Measurements from ENCODE around the gene CACNA1C. TPM values are rescaled to one million over a fixed set of nuclear protein-coding genes. Genes with fewer than 3 reads are reported as not detected.

The CACNA1C gene
- total RNA-seq, 8 experiments from 2014 or later = 0.97 to 36.4 (median 5.1) TPM

- 58 to 90% (median 84%) methylated on average over 1 to 3 of the region's 5 CpGs; no CpG with 5 or more reads in 6 of the 10 experiments for WGBS, 10 experiments
- in situ Hi-C loops (cut with MboI; ENCODE audit: low pct_unique_long_range_greater_than_20kb in 2 of 9, low sequenced_read_pairs in 9 of 9, unreplicated experiment in 9 of 9) = no loop called here
These were observed 468.0 kb downstream of the CACNA1C start for GRCh38 chr12:2520722-2521246.

GRCh38 chr12:2523317-2523716 is 470.5 kb downstream of the CACNA1C start:
- Histone ChIP-seq H3K4me1 (replicated peaks in 1 of 2) (no peaks in the 10 kb centered on the region), H3K27ac (no peak overlapping the region), H3K4me3 (no peak overlapping the region)
- in situ Hi-C loops (cut with MboI; ENCODE audit: low pct_unique_long_range_greater_than_20kb in 2 of 9, low sequenced_read_pairs in 9 of 9, unreplicated experiment in 9 of 9) = no loop called here
- WGBS, 10 experiments = 54 to 100% (median 80%) methylated on average over 1 to 4 of the region's 9 CpGs; no CpG with 5 or more reads in 3 of the 10 experiments
- ATAC-seq (replicated peaks in 6 of 8) = no peak

More at GRCh38 chr12:2520722-2521246, 468.0 kb downstream of the CACNA1C start:
- Histone ChIP-seq H3K27ac (no peak overlapping the region), H3K4me1 (replicated peaks in 1 of 2) (no peaks in the 10 kb centered on the region), H3K4me3 (no peak overlapping the region)
- no peak for ATAC-seq (replicated peaks in 6 of 8)

- WGBS, 10 experiments = 70 to 100% (median 81%) methylated on average over 1 to 6 of the region's 6 CpGs; no CpG with 5 or more reads in 6 of the 10 experiments
- Histone ChIP-seq H3K4me3 (no peak overlapping the region), H3K4me1 (replicated peaks in 1 of 2) (no peaks in the 10 kb centered on the region), H3K27ac (no peak overlapping the region)
- no peak for ATAC-seq (replicated peaks in 6 of 8)
- in situ Hi-C loops (cut with MboI; ENCODE audit: low pct_unique_long_range_greater_than_20kb in 2 of 9, low sequenced_read_pairs in 9 of 9, unreplicated experiment in 9 of 9) = no loop called here
These were observed 471.1 kb downstream of the CACNA1C start for GRCh38 chr12:2523844-2524243.

- in situ Hi-C loops (cut with MboI; ENCODE audit: low pct_unique_long_range_greater_than_20kb in 2 of 9, low sequenced_read_pairs in 9 of 9, unreplicated experiment in 9 of 9) = no loop called here
- Histone ChIP-seq H3K27ac (no peak overlapping the region), H3K4me3 (no peak overlapping the region), H3K4me1 (replicated peaks in 1 of 2) (peaks cover 0 to 7% of the 10 kb centered on the region in 2 donors)
- 66 to 100% (median 91%) methylated on average over 1 to 6 of the region's 6 CpGs; no CpG with 5 or more reads in 2 of the 10 experiments for WGBS, 10 experiments
- ATAC-seq (replicated peaks in 6 of 8) = no peak
These were observed 473.6 kb downstream of the CACNA1C start for GRCh38 chr12:2526371-2526770.

- H3K4me1 ChIP-seq (replicated peaks in 1 of 2) = peaks cover 0 to 7% of the 10 kb centered on the region in 2 donors
- no peak for ATAC-seq (replicated peaks in 6 of 8)
- no peak overlapping the region for H3K4me3 ChIP-seq
- H3K27ac ChIP-seq = no peak overlapping the region
- in situ Hi-C loops (cut with MboI; ENCODE audit: low pct_unique_long_range_greater_than_20kb in 2 of 9, low sequenced_read_pairs in 9 of 9, unreplicated experiment in 9 of 9) = no loop called here
- WGBS, 10 experiments = 50 to 94% (median 80%) methylated on average over 1 to 4 of the region's 4 CpGs; no CpG with 5 or more reads in 3 of the 10 experiments
These were observed 475.2 kb downstream of the CACNA1C start for GRCh38 chr12:2528001-2528400.

- 0 to 100% (median 56%) methylated on average over 1 to 2 of the region's 2 CpGs for WGBS, 10 experiments
- Histone ChIP-seq H3K4me3 (no peak overlapping the region), H3K4me1 (replicated peaks in 1 of 2) (peaks cover 0 to 7% of the 10 kb centered on the region in 2 donors), H3K27ac (no peak overlapping the region)
- in situ Hi-C loops (cut with MboI; ENCODE audit: low pct_unique_long_range_greater_than_20kb in 2 of 9, low sequenced_read_pairs in 9 of 9, unreplicated experiment in 9 of 9) = no loop called here
- peak in 1 of 8 experiments; percentile 25 for ATAC-seq (replicated peaks in 6 of 8)
These were observed 477.0 kb downstream of the CACNA1C start for GRCh38 chr12:2529807-2530206.

GRCh38 chr12:2531371-2531770 is 478.6 kb downstream of the CACNA1C start:
- 61 to 100% (median 87%) methylated on average over 1 to 4 of the region's 4 CpGs; no CpG with 5 or more reads in 5 of the 10 experiments for WGBS, 10 experiments
- in situ Hi-C loops (cut with MboI; ENCODE audit: low pct_unique_long_range_greater_than_20kb in 2 of 9, low sequenced_read_pairs in 9 of 9, unreplicated experiment in 9 of 9) = no loop called here
- ATAC-seq (replicated peaks in 6 of 8) = no peak

GRCh38 chr12:2533036-2533435 is 480.2 kb downstream of the CACNA1C start:
- WGBS, 10 experiments = 20 to 100% (median 78%) methylated on average over 1 to 4 of the region's 5 CpGs; no CpG with 5 or more reads in 3 of the 10 experiments
- no peak for ATAC-seq (replicated peaks in 6 of 8)
- Histone ChIP-seq H3K4me3 (no peak overlapping the region), H3K4me1 (replicated peaks in 1 of 2) (peaks cover 0 to 7% of the 10 kb centered on the region in 2 donors), H3K27ac (no peak overlapping the region)
- in situ Hi-C loops (cut with MboI; ENCODE audit: low pct_unique_long_range_greater_than_20kb in 2 of 9, low sequenced_read_pairs in 9 of 9, unreplicated experiment in 9 of 9) = no loop called here

More at GRCh38 chr12:2531371-2531770, 478.6 kb downstream of the CACNA1C start:
- H3K4me1 ChIP-seq (replicated peaks in 1 of 2) = peaks cover 0 to 7% of the 10 kb centered on the region in 2 donors
- no peak overlapping the region for H3K27ac ChIP-seq
- no peak overlapping the region for H3K4me3 ChIP-seq

- H3K4me1 ChIP-seq (replicated peaks in 1 of 2) = no peaks in the 10 kb centered on the region
- in situ Hi-C loops (cut with MboI; ENCODE audit: low pct_unique_long_range_greater_than_20kb in 2 of 9, low sequenced_read_pairs in 9 of 9, unreplicated experiment in 9 of 9) = no loop called here
- H3K27ac ChIP-seq = no peak overlapping the region
- 41 to 89% (median 80%) methylated on average over 2 to 5 of the region's 6 CpGs; no CpG with 5 or more reads in 1 of the 10 experiments for WGBS, 10 experiments
- no peak overlapping the region for H3K4me3 ChIP-seq
- ATAC-seq (replicated peaks in 6 of 8) = peak in 2 of 8 experiments; percentile 21 to 46
These were observed 482.9 kb downstream of the CACNA1C start for GRCh38 chr12:2535583-2536204.

- no peak overlapping the region for H3K27ac ChIP-seq
- H3K4me1 ChIP-seq (replicated peaks in 1 of 2) = no peaks in the 10 kb centered on the region
- no peak for ATAC-seq (replicated peaks in 6 of 8)
- H3K4me3 ChIP-seq = no peak overlapping the region
- in situ Hi-C loops (cut with MboI; ENCODE audit: low pct_unique_long_range_greater_than_20kb in 2 of 9, low sequenced_read_pairs in 9 of 9, unreplicated experiment in 9 of 9) = no loop called here
- 20 to 100% (median 92%) methylated on average over 1 to 2 of the region's 4 CpGs; no CpG with 5 or more reads in 3 of the 10 experiments for WGBS, 10 experiments
These were observed 483.9 kb downstream of the CACNA1C start for GRCh38 chr12:2536724-2537123.

- 60 to 100% (median 85%) methylated on average over 1 of the region's 5 CpGs; no CpG with 5 or more reads in 6 of the 10 experiments for WGBS, 10 experiments
- ATAC-seq (replicated peaks in 6 of 8) = no peak
- Histone ChIP-seq H3K4me1 (replicated peaks in 1 of 2) (no peaks in the 10 kb centered on the region), H3K4me3 (no peak overlapping the region), H3K27ac (no peak overlapping the region)
- in situ Hi-C loops (cut with MboI; ENCODE audit: low pct_unique_long_range_greater_than_20kb in 2 of 9, low sequenced_read_pairs in 9 of 9, unreplicated experiment in 9 of 9) = no loop called here
These were observed 485.2 kb downstream of the CACNA1C start for GRCh38 chr12:2537868-2538541.

- 40 to 100% (median 87%) methylated on average over 1 to 4 of the region's 8 CpGs; no CpG with 5 or more reads in 7 of the 10 experiments for WGBS, 10 experiments
- H3K4me3 ChIP-seq = no peak overlapping the region
- no peak overlapping the region for H3K27ac ChIP-seq
- ATAC-seq (replicated peaks in 6 of 8) = no peak
- in situ Hi-C loops (cut with MboI; ENCODE audit: low pct_unique_long_range_greater_than_20kb in 2 of 9, low sequenced_read_pairs in 9 of 9, unreplicated experiment in 9 of 9) = no loop called here
- no peaks in the 10 kb centered on the region for H3K4me1 ChIP-seq (replicated peaks in 1 of 2)
These were observed 487.2 kb downstream of the CACNA1C start for GRCh38 chr12:2539938-2540337.

GRCh38 chr12:2540535-2540941 is 487.8 kb downstream of the CACNA1C start:
- no peak overlapping the region for H3K4me3 ChIP-seq
- H3K27ac ChIP-seq = peak overlapping the region in 1 of 2 donors; percentile 6
- in situ Hi-C loops (cut with MboI; ENCODE audit: low pct_unique_long_range_greater_than_20kb in 2 of 9, low sequenced_read_pairs in 9 of 9, unreplicated experiment in 9 of 9) = no loop called here
- no peaks in the 10 kb centered on the region for H3K4me1 ChIP-seq (replicated peaks in 1 of 2)
- peak in 3 of 8 experiments; percentile 38 to 67 (median 59) for ATAC-seq (replicated peaks in 6 of 8)
- WGBS, 10 experiments = 50 to 83% (median 55%) methylated on average over 2 to 3 of the region's 13 CpGs; no CpG with 5 or more reads in 5 of the 10 experiments
